ENCODE data around the gene DNAJC21. TPM values are rescaled to one million over a fixed set of nuclear protein-coding genes. Genes with fewer than 3 reads are reported as not detected.

The DNAJC21 gene
- total and polyA plus RNA-seq, 4 donors, result 8.8 to 21.0 (median 11.8) TPM

DNA sequence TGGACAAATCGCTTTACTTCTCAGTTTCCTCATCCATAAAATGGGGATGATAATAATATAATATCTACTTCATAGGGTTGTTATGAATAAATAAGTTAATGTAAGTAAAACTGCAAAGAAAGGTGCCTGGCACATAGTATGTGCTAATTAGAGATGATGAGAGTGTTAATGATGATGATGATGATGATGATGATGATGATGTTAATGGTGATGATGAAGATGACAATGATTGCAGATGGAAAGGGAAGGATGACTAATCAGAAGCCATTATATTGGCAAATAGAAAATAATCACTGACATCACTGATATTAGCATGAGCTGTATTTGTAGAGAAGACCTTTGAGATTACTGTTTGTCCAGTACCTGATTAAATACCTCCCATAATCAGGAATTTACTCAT, 34.6 kb upstream of the DNAJC21 start (continued):
- TF ChIP-seq, protein P1, sequence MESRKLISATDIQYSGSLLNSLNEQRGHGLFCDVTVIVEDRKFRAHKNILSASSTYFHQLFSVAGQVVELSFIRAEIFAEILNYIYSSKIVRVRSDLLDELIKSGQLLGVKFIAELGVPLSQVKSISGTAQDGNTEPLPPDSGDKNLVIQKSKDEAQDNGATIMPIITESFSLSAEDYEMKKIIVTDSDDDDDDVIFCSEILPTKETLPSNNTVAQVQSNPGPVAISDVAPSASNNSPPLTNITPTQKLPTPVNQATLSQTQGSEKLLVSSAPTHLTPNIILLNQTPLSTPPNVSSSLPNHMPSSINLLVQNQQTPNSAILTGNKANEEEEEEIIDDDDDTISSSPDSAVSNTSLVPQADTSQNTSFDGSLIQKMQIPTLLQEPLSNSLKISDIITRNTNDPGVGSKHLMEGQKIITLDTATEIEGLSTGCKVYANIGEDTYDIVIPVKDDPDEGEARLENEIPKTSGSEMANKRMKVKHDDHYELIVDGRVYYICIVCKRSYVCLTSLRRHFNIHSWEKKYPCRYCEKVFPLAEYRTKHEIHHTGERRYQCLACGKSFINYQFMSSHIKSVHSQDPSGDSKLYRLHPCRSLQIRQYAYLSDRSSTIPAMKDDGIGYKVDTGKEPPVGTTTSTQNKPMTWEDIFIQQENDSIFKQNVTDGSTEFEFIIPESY (IDR thresholded peaks at IDR 0.05), result no peak
- TF ChIP-seq RAD21 (IDR thresholded peaks at IDR 0.05) (no peak), TAF1 (conservative IDR thresholded peaks at IDR 0.05) (no peak), FOXA2 (IDR thresholded peaks at IDR 0.05) (no peak), HNF4A (conservative IDR thresholded peaks at IDR 0.05) (no peak), RXRA (IDR thresholded peaks at IDR 0.05) (no peak), GABPA (IDR thresholded peaks at IDR 0.05 in 1 of 2, conservative IDR thresholded peaks at IDR 0.05 in 1 of 2) (no peak), FOXA1 (IDR thresholded peaks at IDR 0.05) (no peak), ATF3 (IDR thresholded peaks at IDR 0.05) (no peak)

GRCh38 chr5:34895641-34896419, 33.5 kb upstream of the DNAJC21 start:
- no peak for TF ChIP-seq YY1 (IDR thresholded peaks at IDR 0.05)
- no peak overlapping the region for H3K4me3 ChIP-seq (ENCODE audit: low read depth in 1 of 3, low read length in 3 of 3)
- WGBS, result 89% methylated on average over 2 of the region's 2 CpGs
- H3K36me3 ChIP-seq (ENCODE audit: control insufficient read depth in 4 of 4, insufficient read depth in 3 of 4, low read depth in 1 of 4, low read length in 3 of 4), result no peaks in the 10 kb centered on the region
- no peaks in the 10 kb centered on the region for H3K4me1 ChIP-seq (ENCODE audit: control insufficient read depth in 4 of 4, insufficient read depth in 4 of 4, low read length in 3 of 4)
- no peak overlapping the region for H3K9ac ChIP-seq (ENCODE audit: low read depth in 1 of 2, low read length in 2 of 2)
- no peak for DNase-seq (ENCODE audit: low spot score)
- no peaks in the 10 kb centered on the region for H3K27me3 ChIP-seq (ENCODE audit: control insufficient read depth in 4 of 4, insufficient read depth in 4 of 4, low read length in 3 of 4)
- no peak overlapping the region for H3K27ac ChIP-seq (ENCODE audit: low read depth in 1 of 2, low read length in 2 of 2)
- H3K9me3 ChIP-seq (ENCODE audit: control insufficient read depth in 4 of 4, low read length in 3 of 4), result no peaks in the 10 kb centered on the region

DNA sequence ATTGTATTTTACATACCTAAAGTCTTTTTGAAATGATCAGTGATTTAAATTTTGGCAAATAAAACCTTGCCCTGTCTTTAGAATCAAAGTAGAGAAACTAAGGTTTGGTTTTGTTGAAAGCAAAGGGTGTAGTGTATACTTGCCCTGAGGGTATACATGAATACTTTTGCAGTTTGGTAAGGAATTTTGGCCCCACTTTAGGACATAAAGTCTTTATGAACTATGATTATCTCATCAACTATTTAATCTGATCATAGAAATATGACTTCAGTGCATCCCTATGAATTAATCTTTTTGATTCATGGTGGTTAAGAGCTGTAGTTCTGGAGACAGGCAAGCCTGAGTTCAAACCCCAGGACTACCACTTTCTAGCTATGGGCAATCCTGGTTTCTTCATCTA, 31.7 kb upstream of the DNAJC21 start:
- no peak overlapping the region for H3K27ac ChIP-seq (ENCODE audit: low read depth in 1 of 2, low read length in 2 of 2)
- H3K4me3 ChIP-seq (ENCODE audit: low read depth in 1 of 3, low read length in 3 of 3), result no peak overlapping the region
- no peaks in the 10 kb centered on the region for H3K36me3 ChIP-seq (ENCODE audit: control insufficient read depth in 4 of 4, insufficient read depth in 3 of 4, low read depth in 1 of 4, low read length in 3 of 4)
- no peaks in the 10 kb centered on the region for H3K9me3 ChIP-seq (ENCODE audit: control insufficient read depth in 4 of 4, low read length in 3 of 4)
- TF ChIP-seq GABPA (IDR thresholded peaks at IDR 0.05 in 1 of 2, conservative IDR thresholded peaks at IDR 0.05 in 1 of 2), result no peak
- no peaks in the 10 kb centered on the region for H3K4me1 ChIP-seq (ENCODE audit: control insufficient read depth in 4 of 4, insufficient read depth in 4 of 4, low read length in 3 of 4)
- H3K27me3 ChIP-seq (ENCODE audit: control insufficient read depth in 4 of 4, insufficient read depth in 4 of 4, low read length in 3 of 4), result no peaks in the 10 kb centered on the region
- no peak overlapping the region for H3K9ac ChIP-seq (ENCODE audit: low read depth in 1 of 2, low read length in 2 of 2)
- no peak for DNase-seq (ENCODE audit: low spot score)

GRCh38 chr5:34898258-34898895, 31.0 kb upstream of the DNAJC21 start:
- Histone ChIP-seq H3K27ac (ENCODE audit: low read depth in 1 of 2, low read length in 2 of 2) (no peak overlapping the region), H3K27me3 (ENCODE audit: control insufficient read depth in 4 of 4, insufficient read depth in 4 of 4, low read length in 3 of 4) (no peaks in the 10 kb centered on the region), H3K4me1 (ENCODE audit: control insufficient read depth in 4 of 4, insufficient read depth in 4 of 4, low read length in 3 of 4) (no peaks in the 10 kb centered on the region), H3K9me3 (ENCODE audit: control insufficient read depth in 4 of 4, low read length in 3 of 4) (no peaks in the 10 kb centered on the region), H3K9ac (ENCODE audit: low read depth in 1 of 2, low read length in 2 of 2) (no peak overlapping the region), H3K4me3 (ENCODE audit: low read depth in 1 of 3, low read length in 3 of 3) (no peak overlapping the region), H3K36me3 (ENCODE audit: control insufficient read depth in 4 of 4, insufficient read depth in 3 of 4, low read depth in 1 of 4, low read length in 3 of 4) (no peaks in the 10 kb centered on the region)
- peak; percentile 66 for DNase-seq (ENCODE audit: low spot score)
- 0% methylated on average over 3 of the region's 3 CpGs for WGBS
- no peak for TF ChIP-seq EGR1 (IDR thresholded peaks at IDR 0.05; ENCODE audit: low read depth in 2 of 2)
- no peak for TF ChIP-seq YY1 (IDR thresholded peaks at IDR 0.05)
- no peak for TF ChIP-seq GABPA (IDR thresholded peaks at IDR 0.05 in 1 of 2, conservative IDR thresholded peaks at IDR 0.05 in 1 of 2)
- TF ChIP-seq MAX (IDR thresholded peaks at IDR 0.05), result no peak
- no peak for TF ChIP-seq HNF4A (conservative IDR thresholded peaks at IDR 0.05)
- peak; percentile 91 to 95 for TF ChIP-seq RAD21 (IDR thresholded peaks at IDR 0.05)
- no peak for TF ChIP-seq REST (IDR thresholded peaks at IDR 0.05)
- peak; percentile 81 for TF ChIP-seq CTCF (IDR thresholded peaks at IDR 0.05; ENCODE audit: low read depth, low read length, missing input control)
- no peak for TF ChIP-seq SP1 (IDR thresholded peaks at IDR 0.05)
- TF ChIP-seq RXRA (IDR thresholded peaks at IDR 0.05), result no peak
- no peak for TF ChIP-seq NR2F2 (IDR thresholded peaks at IDR 0.05)
